Osteoblast (primary cell): ENCODE results near the gene TAC4. TPM values are rescaled to one million over a fixed set of nuclear protein-coding genes. Genes with fewer than 3 reads are reported as not detected.

Experiments
- DNase-seq: peaks from one replicate; pipeline ENCODE4 v3.0.0; 2011; ENCODE audit warnings: low spot score, mixed read lengths; ENCODE audit not compliant: insufficient read length; ENCODE audit errors: missing footprints
- H2AFZ ChIP-seq: 2 replicates; pipeline ENCODE4 v1.6.0; 2011; ENCODE audit warnings: mild to moderate bottlenecking, low read length
- H3K27ac ChIP-seq: 2 replicates; pipeline ENCODE4 v1.5.1; 2011; ENCODE audit warnings: mild to moderate bottlenecking, low read depth, low read length, moderate library complexity
- H3K27me3 ChIP-seq: 2 replicates; pipeline ENCODE4 v1.6.0; 2012; ENCODE audit warnings: mild to moderate bottlenecking, control low read depth, inconsistent platforms, low read length, moderate library complexity; ENCODE audit not compliant: insufficient read depth
- H3K36me3 ChIP-seq: 2 replicates; pipeline ENCODE4 v1.5.1; 2011; ENCODE audit warnings: mild to moderate bottlenecking, low read length, control low read depth, moderate library complexity; ENCODE audit not compliant: insufficient read depth
- H3K4me1 ChIP-seq: 2 replicates; pipeline ENCODE4 v1.5.1; 2011; ENCODE audit warnings: mild to moderate bottlenecking, low read length, control low read depth, moderate library complexity; ENCODE audit not compliant: insufficient read depth
- H3K4me2 ChIP-seq: 2 replicates; pipeline ENCODE4 v1.6.0; 2011; ENCODE audit warnings: mild to moderate bottlenecking, low read length; ENCODE audit not compliant: insufficient read depth
- H3K4me3 ChIP-seq: fragments of 200-600 bp; sonication (generic); 3 replicates; pipeline ENCODE4 v1.5.1; 2012; ENCODE audit warnings: mild to moderate bottlenecking, low read length, inconsistent platforms; ENCODE audit not compliant: insufficient read depth
- H3K79me2 ChIP-seq: 2 replicates; pipeline ENCODE4 v1.6.0; 2012; ENCODE audit warnings: mild to moderate bottlenecking, low read length, control low read depth, inconsistent platforms; ENCODE audit not compliant: insufficient read depth
- H3K9me3 ChIP-seq: 2 replicates; pipeline ENCODE4 v1.5.1; 2011; ENCODE audit warnings: low read depth, low read length, control low read depth
- H4K20me1 ChIP-seq: 2 replicates; pipeline ENCODE4 v1.6.0; 2012; ENCODE audit warnings: mild to moderate bottlenecking, low read length, control low read depth; ENCODE audit not compliant: insufficient read depth
- total RNA-seq: library from RNA; depleted of rRNA; stranded (reverse); fragments of >200 nt; gene quantifications from 2 replicates; pipeline ENCODE4 v1.2.3, GENCODE V29; 2012
- TF ChIP-seq, protein P1 (sequence below): IDR thresholded peaks from 2 replicates; pipeline ENCODE4 v1.5.1; 2011; ENCODE audit warnings: mild to moderate bottlenecking, low read depth, low read length, moderate library complexity; ENCODE audit errors: extremely low read depth

Gene TAC4
- total RNA-seq, 1 donor = not detected

- Histone ChIP-seq H4K20me1 (no peaks in the 10 kb centered on the region), H3K27ac (no peak overlapping the region), H3K36me3 (no peaks in the 10 kb centered on the region), H3K4me1 (no peaks in the 10 kb centered on the region), H3K4me2 (no peak overlapping the region), H3K79me2 (no peaks in the 10 kb centered on the region), H3K9me3 (no peaks in the 10 kb centered on the region), H3K27me3 (peaks cover 43% of the 10 kb centered on the region), H2AFZ (peak overlapping the region; percentile 51), H3K4me3 (no peak overlapping the region)
- peak; percentile 96 for DNase-seq
- TF ChIP-seq, protein P1, sequence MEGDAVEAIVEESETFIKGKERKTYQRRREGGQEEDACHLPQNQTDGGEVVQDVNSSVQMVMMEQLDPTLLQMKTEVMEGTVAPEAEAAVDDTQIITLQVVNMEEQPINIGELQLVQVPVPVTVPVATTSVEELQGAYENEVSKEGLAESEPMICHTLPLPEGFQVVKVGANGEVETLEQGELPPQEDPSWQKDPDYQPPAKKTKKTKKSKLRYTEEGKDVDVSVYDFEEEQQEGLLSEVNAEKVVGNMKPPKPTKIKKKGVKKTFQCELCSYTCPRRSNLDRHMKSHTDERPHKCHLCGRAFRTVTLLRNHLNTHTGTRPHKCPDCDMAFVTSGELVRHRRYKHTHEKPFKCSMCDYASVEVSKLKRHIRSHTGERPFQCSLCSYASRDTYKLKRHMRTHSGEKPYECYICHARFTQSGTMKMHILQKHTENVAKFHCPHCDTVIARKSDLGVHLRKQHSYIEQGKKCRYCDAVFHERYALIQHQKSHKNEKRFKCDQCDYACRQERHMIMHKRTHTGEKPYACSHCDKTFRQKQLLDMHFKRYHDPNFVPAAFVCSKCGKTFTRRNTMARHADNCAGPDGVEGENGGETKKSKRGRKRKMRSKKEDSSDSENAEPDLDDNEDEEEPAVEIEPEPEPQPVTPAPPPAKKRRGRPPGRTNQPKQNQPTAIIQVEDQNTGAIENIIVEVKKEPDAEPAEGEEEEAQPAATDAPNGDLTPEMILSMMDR = no peak
These were observed 42.4 kb upstream of the TAC4 start for GRCh38 chr17:49890077-49890821.

DNA sequence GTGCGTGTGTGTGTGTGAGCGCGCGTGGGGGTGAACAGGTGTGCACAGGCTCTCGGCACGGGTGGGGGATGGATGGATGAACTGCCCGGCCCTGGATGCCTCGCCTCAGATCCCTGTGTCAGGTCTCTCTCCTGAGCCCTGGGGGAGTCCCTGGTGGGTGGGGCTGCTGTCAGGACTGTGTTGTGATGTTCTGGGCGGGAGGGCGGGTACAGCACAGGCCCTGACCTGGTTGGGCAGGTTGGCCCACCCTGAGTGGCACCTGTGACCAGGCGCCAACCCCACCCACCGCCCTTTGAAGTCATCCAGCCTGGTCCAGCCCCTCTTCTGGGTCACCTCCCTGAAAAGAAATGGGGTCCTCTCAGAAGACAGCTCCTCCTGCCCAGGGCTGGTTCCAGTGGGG, 41.6 kb upstream of the TAC4 start:
- Histone ChIP-seq H3K27ac (no peak overlapping the region), H3K79me2 (no peaks in the 10 kb centered on the region), H3K4me3 (no peak overlapping the region), H3K27me3 (peaks cover 38% of the 10 kb centered on the region), H3K4me1 (no peaks in the 10 kb centered on the region), H2AFZ (no peak overlapping the region), H4K20me1 (no peaks in the 10 kb centered on the region), H3K36me3 (no peaks in the 10 kb centered on the region), H3K9me3 (no peaks in the 10 kb centered on the region), H3K4me2 (no peak overlapping the region)
- DNase-seq = no peak
- TF ChIP-seq, protein P1 = no peak

- TF ChIP-seq, protein P1 = no peak
- H3K4me1 ChIP-seq = no peaks in the 10 kb centered on the region
These were observed 40.0 kb upstream of the TAC4 start for GRCh38 chr17:49887744-49888360.

DNA sequence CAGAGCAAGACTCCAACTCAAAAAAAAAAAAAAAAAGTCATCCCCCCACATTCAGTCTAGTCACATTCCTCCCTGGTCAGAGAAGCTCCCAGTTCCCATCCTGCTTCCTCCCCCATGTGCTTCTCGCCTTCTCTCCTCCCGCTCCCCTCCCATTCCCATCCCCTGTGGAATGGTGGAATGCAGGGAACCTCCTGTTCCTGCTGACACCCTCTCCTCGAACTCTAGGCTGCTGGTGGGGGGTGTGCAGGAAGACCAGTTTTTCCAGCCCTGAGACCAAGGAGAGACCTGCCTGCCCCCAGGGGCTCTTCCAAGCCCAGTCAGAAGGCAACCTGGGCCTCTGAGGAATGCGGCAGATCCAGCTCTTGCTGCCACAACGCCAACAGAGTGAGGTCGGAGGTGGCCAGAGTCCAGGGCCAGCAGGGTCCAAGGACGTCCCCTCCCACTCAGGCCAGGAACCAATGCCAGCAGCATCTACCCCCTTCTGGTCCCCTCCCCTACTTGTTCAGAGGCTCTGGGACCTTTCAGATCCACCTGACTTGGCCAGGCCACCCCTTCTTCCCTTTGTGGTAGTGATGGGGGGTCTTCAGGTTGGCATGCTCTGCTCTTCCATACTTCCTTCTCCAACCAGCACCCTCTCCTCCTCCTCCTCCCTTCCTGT, 39.3 kb upstream of the TAC4 start:
- Histone ChIP-seq H3K27me3 (peaks cover 32% of the 10 kb centered on the region), H3K4me1 (no peaks in the 10 kb centered on the region), H3K79me2 (no peaks in the 10 kb centered on the region), H2AFZ (no peak overlapping the region), H3K27ac (no peak overlapping the region), H3K9me3 (no peaks in the 10 kb centered on the region), H3K4me3 (no peak overlapping the region), H4K20me1 (no peaks in the 10 kb centered on the region), H3K4me2 (no peak overlapping the region), H3K36me3 (no peaks in the 10 kb centered on the region)
- DNase-seq = no peak
- TF ChIP-seq, protein P1 = no peak

More at GRCh38 chr17:49887744-49888360, 40.0 kb upstream of the TAC4 start:
- Histone ChIP-seq H3K4me3 (no peak overlapping the region), H2AFZ (no peak overlapping the region), H4K20me1 (no peaks in the 10 kb centered on the region), H3K27me3 (peaks cover 32% of the 10 kb centered on the region), H3K9me3 (no peaks in the 10 kb centered on the region), H3K36me3 (no peaks in the 10 kb centered on the region), H3K79me2 (no peaks in the 10 kb centered on the region), H3K4me2 (no peak overlapping the region), H3K27ac (no peak overlapping the region)
- DNase-seq = no peak
